GM20431 (cell line): ENCODE results near the gene KRTAP5-10.
"Not testable (repeated sequence)": the region's sequence is repeated elsewhere in the genome, so short reads cannot be mapped to it uniquely, and the experiment has no call there.

Experiments
- in situ Hi-C: fragments of 300-500 bp; cut with MseI, MboI; formaldehyde crosslinking; loops from one replicate; pipeline ENCODE4 v1.15.0; 2020; ENCODE audit warnings: low sequenced_read_pairs; ENCODE audit not compliant: unreplicated experiment

KRTAP5-10 gene

GRCh38 chr11:71604798-71605488 is 39.6 kb downstream of the KRTAP5-10 start:
- in situ Hi-C loops, result not testable (repeated sequence)

GRCh38 chr11:71606853-71607519 is 41.6 kb downstream of the KRTAP5-10 start:
- in situ Hi-C loops, result not testable (repeated sequence)

- in situ Hi-C loops, result not testable (repeated sequence)
Observed at GRCh38 chr11:71607520-71608216, 42.3 kb downstream of the KRTAP5-10 start.

- in situ Hi-C loops, result not testable (repeated sequence)
Observed at GRCh38 chr11:71608272-71608671, 42.9 kb downstream of the KRTAP5-10 start.

GRCh38 chr11:71611218-71611910 is 46.0 kb downstream of the KRTAP5-10 start:
- in situ Hi-C loops, result not testable (repeated sequence)

- in situ Hi-C loops, result not testable (repeated sequence)
Observed at GRCh38 chr11:71613931-71614330, 48.6 kb downstream of the KRTAP5-10 start.

GRCh38 chr11:71614366-71614917 is 49.1 kb downstream of the KRTAP5-10 start:
- in situ Hi-C loops, result not testable (repeated sequence)

GRCh38 chr11:71615003-71615402 is 49.6 kb downstream of the KRTAP5-10 start:
- in situ Hi-C loops, result not testable (repeated sequence)
